ENCODE results near the gene ENTREP1.

DNA sequence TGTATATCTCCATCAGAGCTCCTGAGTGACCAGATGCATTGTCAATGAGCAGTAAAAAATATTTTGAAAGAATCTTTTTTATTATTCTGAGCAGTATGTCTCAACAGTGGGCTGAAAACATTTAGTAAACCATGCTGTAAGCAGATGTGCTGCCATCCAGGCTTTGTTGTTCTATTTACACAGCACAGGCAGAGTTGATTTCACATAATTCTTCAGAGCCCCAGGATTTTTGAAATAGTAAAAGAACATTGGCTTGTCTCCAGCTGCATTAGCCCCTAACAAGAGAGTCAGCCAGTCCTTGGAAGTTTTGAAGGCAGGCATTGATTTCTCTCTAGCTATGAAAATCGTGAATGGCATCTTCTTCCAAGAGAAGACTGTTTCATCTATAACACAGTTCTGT lies 25.2 kb upstream of the ENTREP1 start:
- TF ChIP-seq POLR2A (IDR thresholded peaks at IDR 0.05): no peak
- TF ChIP-seq, protein P1, sequence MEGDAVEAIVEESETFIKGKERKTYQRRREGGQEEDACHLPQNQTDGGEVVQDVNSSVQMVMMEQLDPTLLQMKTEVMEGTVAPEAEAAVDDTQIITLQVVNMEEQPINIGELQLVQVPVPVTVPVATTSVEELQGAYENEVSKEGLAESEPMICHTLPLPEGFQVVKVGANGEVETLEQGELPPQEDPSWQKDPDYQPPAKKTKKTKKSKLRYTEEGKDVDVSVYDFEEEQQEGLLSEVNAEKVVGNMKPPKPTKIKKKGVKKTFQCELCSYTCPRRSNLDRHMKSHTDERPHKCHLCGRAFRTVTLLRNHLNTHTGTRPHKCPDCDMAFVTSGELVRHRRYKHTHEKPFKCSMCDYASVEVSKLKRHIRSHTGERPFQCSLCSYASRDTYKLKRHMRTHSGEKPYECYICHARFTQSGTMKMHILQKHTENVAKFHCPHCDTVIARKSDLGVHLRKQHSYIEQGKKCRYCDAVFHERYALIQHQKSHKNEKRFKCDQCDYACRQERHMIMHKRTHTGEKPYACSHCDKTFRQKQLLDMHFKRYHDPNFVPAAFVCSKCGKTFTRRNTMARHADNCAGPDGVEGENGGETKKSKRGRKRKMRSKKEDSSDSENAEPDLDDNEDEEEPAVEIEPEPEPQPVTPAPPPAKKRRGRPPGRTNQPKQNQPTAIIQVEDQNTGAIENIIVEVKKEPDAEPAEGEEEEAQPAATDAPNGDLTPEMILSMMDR (IDR thresholded peaks at IDR 0.05): no peak
